ENCODE measurements around the gene STK16. TPM values are rescaled to one million over a fixed set of nuclear protein-coding genes. Genes with fewer than 3 reads are reported as not detected.

The STK16 gene
- total RNA-seq, 1 experiment from 2014 or later, result 11.0 TPM

GRCh38 chr2:219209236-219210195, 35.8 kb upstream of the STK16 start:
- peaks cover 23% of the 10 kb centered on the region for H3K36me3 ChIP-seq
- DNase-seq, result no peak
- no peaks in the 10 kb centered on the region for H3K9me3 ChIP-seq (replicated peaks)
- no peaks in the 10 kb centered on the region for H3K4me1 ChIP-seq
- no peak overlapping the region for H3K4me3 ChIP-seq
- no peak overlapping the region for H3K27ac ChIP-seq
- H3K27me3 ChIP-seq, result no peaks in the 10 kb centered on the region

- peaks cover 30% of the 10 kb centered on the region for H3K36me3 ChIP-seq
- no peaks in the 10 kb centered on the region for H3K27me3 ChIP-seq
- no peaks in the 10 kb centered on the region for H3K9me3 ChIP-seq (replicated peaks)
- no peak for DNase-seq
- H3K4me1 ChIP-seq, result no peaks in the 10 kb centered on the region
- H3K4me3 ChIP-seq, result no peak overlapping the region
- H3K27ac ChIP-seq, result no peak overlapping the region
Measured at GRCh38 chr2:219210196-219210885, 34.9 kb upstream of the STK16 start.

- no peaks in the 10 kb centered on the region for H3K27me3 ChIP-seq
- H3K27ac ChIP-seq, result no peak overlapping the region
- peaks cover 30% of the 10 kb centered on the region for H3K36me3 ChIP-seq
- H3K4me3 ChIP-seq, result no peak overlapping the region
- H3K4me1 ChIP-seq, result no peaks in the 10 kb centered on the region
- no peaks in the 10 kb centered on the region for H3K9me3 ChIP-seq (replicated peaks)
- DNase-seq, result no peak
Measured at GRCh38 chr2:219210886-219211362, 34.4 kb upstream of the STK16 start.

DNA sequence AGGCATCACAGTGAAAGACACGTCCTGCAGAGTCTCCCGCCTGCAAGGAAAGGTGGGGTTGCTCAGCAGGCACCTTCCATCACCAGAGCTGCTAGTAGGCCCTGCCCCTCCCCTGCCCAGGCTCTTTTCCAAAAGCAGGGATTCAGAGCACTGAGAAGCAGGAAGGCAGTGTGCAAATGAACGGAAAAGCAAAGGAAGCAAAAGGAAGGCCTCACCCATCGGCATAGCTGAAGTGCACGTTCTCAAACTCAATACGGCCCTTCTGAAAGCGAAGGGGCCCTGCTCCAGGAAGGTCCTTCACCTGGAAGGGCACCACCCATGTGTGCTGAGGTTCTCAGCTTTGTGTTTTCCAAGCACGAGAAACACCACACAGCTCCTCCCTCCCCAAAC, 32.3 kb upstream of the STK16 start:
- Histone ChIP-seq H3K4me3 (no peak overlapping the region), H3K27ac (no peak overlapping the region), H3K27me3 (no peaks in the 10 kb centered on the region), H3K4me1 (no peaks in the 10 kb centered on the region; the same call in 1 of the 2 replicates), H3K36me3 (peaks cover 30% of the 10 kb centered on the region), H3K9me3 (replicated peaks) (no peaks in the 10 kb centered on the region)
- DNase-seq, result no peak

GRCh38 chr2:219213486-219214071, 31.7 kb upstream of the STK16 start:
- no peaks in the 10 kb centered on the region for H3K9me3 ChIP-seq (replicated peaks)
- no peaks in the 10 kb centered on the region; the same call in 1 of the 2 replicates for H3K4me1 ChIP-seq
- H3K36me3 ChIP-seq, result peaks cover 30% of the 10 kb centered on the region
- no peak overlapping the region for H3K27ac ChIP-seq
- no peak overlapping the region for H3K4me3 ChIP-seq
- DNase-seq, result no peak
- H3K27me3 ChIP-seq, result no peaks in the 10 kb centered on the region

DNA sequence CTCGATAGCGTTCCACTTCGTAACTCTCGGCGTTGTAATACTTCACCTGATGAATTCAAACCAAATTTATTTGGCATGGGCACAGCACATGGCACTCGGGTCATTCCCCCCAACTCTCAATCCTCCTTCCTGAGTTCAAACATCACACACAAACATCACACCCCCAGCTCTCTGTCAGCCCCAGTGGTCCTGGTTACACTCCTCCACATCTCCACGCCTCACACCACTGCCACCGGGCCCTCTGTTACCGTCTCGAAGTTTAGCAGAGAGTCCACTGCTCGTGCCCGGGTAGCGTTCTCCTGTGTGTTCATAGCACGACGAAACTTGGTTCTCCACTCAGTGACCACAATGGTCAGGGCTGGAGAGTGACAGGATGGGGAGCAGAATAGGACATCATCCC, 31.1 kb upstream of the STK16 start:
- DNase-seq, result no peak
- Histone ChIP-seq H3K4me1 (no peaks in the 10 kb centered on the region; the same call in 1 of the 2 replicates), H3K36me3 (peaks cover 28% of the 10 kb centered on the region)

DNA sequence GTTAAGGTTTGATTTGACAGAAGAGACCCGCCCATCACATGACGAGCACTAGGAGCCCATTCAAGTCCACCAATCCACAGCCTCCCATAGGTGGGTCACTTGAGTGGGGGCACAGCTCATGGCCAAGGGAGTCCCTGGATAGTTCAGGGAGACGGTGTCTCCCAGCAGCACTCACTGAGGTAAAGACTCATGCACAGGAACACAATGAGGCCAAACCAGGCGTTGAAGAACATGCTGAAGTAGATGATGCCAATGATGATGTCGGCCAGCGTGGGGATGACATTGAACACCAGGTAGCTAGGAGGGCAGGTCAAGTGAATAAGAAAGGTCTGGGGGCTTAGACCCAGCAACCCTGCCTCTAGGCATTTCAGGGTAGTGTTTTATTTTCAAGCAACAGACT, 30.5 kb upstream of the STK16 start:
- no peak overlapping the region for H3K27ac ChIP-seq
- H3K4me3 ChIP-seq, result no peak overlapping the region
- no peak for DNase-seq
- no peaks in the 10 kb centered on the region for H3K27me3 ChIP-seq
- H3K4me1 ChIP-seq, result peaks cover 6% of the 10 kb centered on the region
- peaks cover 28% of the 10 kb centered on the region for H3K36me3 ChIP-seq
- H3K9me3 ChIP-seq (replicated peaks), result no peaks in the 10 kb centered on the region

More for the DNA sequence above, 31.1 kb upstream of the STK16 start:
- H3K27ac ChIP-seq, result no peak overlapping the region
- H3K27me3 ChIP-seq, result no peaks in the 10 kb centered on the region
- no peak overlapping the region for H3K4me3 ChIP-seq
- no peaks in the 10 kb centered on the region for H3K9me3 ChIP-seq (replicated peaks)

- no peak overlapping the region for H3K4me3 ChIP-seq
- H3K27me3 ChIP-seq, result no peaks in the 10 kb centered on the region
- H3K4me1 ChIP-seq, result peaks cover 6% of the 10 kb centered on the region
- DNase-seq, result no peak
- H3K36me3 ChIP-seq, result peaks cover 30% of the 10 kb centered on the region
- H3K9me3 ChIP-seq (replicated peaks), result no peaks in the 10 kb centered on the region
- H3K27ac ChIP-seq, result no peak overlapping the region
Measured at GRCh38 chr2:219215871-219216534, 29.3 kb upstream of the STK16 start.

- peaks cover 30% of the 10 kb centered on the region for H3K36me3 ChIP-seq
- peaks cover 6% of the 10 kb centered on the region for H3K4me1 ChIP-seq
- no peaks in the 10 kb centered on the region for H3K27me3 ChIP-seq
- H3K4me3 ChIP-seq, result no peak overlapping the region
- DNase-seq, result no peak
- no peak overlapping the region for H3K27ac ChIP-seq
- H3K9me3 ChIP-seq (replicated peaks), result no peaks in the 10 kb centered on the region
Measured at GRCh38 chr2:219216535-219216915, 28.8 kb upstream of the STK16 start.

- Histone ChIP-seq H3K9me3 (replicated peaks) (no peaks in the 10 kb centered on the region), H3K27ac (peak overlapping the region; percentile 80), H3K4me3 (peak overlapping the region; percentile 61), H3K27me3 (no peaks in the 10 kb centered on the region), H3K36me3 (peaks cover 22% of the 10 kb centered on the region), H3K4me1 (peaks cover 6% of the 10 kb centered on the region)
- DNase-seq, result peak; percentile 76 to 79
Measured at GRCh38 chr2:219218217-219218731, 27.0 kb upstream of the STK16 start.

- peak; percentile 97 to 98 for DNase-seq
- Histone ChIP-seq H3K36me3 (peaks cover 14% of the 10 kb centered on the region), H3K27ac (peak within 1 kb of the TSS; percentile 80), H3K4me1 (peaks cover 6% of the 10 kb centered on the region), H3K27me3 (no peaks in the 10 kb centered on the region), H3K9me3 (replicated peaks) (no peaks in the 10 kb centered on the region), H3K4me3 (peak within 1 kb of the TSS; percentile 61)
Measured at GRCh38 chr2:219218732-219219701, 26.3 kb upstream of the STK16 start, which contains the start of gene ABCB6. TSS of gene ABCB6 (minus strand) at chr2:219218958. CDS start at chr2:219218673, 285 bp downstream.

GRCh38 chr2:219219784-219220532, 25.3 kb upstream of the STK16 start:
- peaks cover 6% of the 10 kb centered on the region for H3K4me1 ChIP-seq
- no peak overlapping the region for H3K27ac ChIP-seq
- H3K9me3 ChIP-seq (replicated peaks), result no peaks in the 10 kb centered on the region
- peaks cover 7% of the 10 kb centered on the region for H3K36me3 ChIP-seq
- DNase-seq, result no peak
- H3K27me3 ChIP-seq, result no peaks in the 10 kb centered on the region
- H3K4me3 ChIP-seq, result no peak overlapping the region
